NCI-H2196 treated with DMSO at 0.1 percent for 48 hours (cell line): ENCODE measurements around the gene TXN2.
"Not testable (repeated sequence)": the region's sequence is repeated elsewhere in the genome, so short reads cannot be mapped to it uniquely, and the experiment has no call there.

Experiments
- DNase-seq: peaks from one replicate; lab custom pipeline; 2025; ENCODE audit not compliant: unreplicated experiment; lab: John Stamatoyannopoulos, UW

TXN2 gene

GRCh38 chr22:36456464-36456845 is 25.0 kb downstream of the TXN2 start:
- DNase-seq: no peak

GRCh38 chr22:36455571-36456463 is 25.6 kb downstream of the TXN2 start:
- no peak for DNase-seq

GRCh38 chr22:36454916-36455570 is 26.4 kb downstream of the TXN2 start:
- peak; percentile 70 for DNase-seq

DNA sequence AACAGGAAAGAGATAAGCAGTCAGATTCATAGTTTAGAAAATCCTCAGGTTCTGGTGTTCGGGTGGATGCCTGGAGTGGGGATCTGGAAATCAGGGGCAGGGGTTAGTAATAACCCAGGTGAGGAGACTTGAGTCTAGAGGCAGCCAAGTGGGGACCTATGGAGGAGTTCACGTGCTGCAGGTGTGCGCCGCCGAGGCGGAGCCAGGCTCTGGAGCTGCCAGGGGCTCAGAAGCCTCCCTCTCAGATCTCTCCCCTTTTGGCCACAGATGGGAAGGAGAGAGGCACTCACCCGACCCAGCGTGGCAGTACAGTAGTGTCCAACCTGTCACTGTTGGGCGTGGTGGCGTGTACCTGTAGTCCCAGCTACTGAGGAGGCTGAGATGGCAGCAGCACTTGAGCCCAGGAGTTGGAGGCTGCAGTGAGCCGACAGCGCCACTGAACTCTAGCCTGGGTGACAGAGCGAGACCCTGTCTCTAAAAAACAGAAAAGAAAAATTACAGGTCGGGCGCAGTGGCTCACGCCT is 27.5 kb downstream of the TXN2 start:
- no peak for DNase-seq

DNA sequence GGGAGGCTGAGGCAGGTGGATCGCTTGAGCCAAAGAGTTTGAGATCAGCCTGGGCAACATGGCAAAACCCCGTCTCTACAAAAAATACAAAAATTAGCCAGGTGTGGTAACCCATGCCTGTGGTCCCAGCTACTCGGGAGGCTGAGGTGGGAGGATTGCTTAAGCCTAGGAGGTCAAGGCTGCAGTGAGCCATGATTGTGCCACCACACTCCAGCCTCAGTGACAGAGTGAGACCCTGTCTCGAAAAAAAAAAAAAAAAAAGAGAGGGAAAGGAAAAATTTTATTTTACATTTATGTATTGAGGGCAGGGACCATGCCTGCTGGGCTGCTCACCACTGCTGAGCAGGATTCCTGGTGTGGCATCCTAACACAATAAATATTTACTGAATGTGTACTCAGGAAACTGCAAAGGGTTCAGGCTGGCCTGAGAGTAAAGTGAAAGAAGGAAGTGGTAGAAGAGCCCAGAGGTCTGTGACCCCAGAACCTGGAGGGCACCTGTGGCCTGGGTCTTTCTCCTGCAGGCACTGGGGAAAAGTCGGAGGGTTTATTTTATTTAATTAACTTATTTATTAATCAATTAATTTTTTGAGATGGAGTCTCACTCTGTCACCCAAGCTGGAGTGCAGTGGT is 28.3 kb downstream of the TXN2 start:
- not testable (repeated sequence) for DNase-seq

DNA sequence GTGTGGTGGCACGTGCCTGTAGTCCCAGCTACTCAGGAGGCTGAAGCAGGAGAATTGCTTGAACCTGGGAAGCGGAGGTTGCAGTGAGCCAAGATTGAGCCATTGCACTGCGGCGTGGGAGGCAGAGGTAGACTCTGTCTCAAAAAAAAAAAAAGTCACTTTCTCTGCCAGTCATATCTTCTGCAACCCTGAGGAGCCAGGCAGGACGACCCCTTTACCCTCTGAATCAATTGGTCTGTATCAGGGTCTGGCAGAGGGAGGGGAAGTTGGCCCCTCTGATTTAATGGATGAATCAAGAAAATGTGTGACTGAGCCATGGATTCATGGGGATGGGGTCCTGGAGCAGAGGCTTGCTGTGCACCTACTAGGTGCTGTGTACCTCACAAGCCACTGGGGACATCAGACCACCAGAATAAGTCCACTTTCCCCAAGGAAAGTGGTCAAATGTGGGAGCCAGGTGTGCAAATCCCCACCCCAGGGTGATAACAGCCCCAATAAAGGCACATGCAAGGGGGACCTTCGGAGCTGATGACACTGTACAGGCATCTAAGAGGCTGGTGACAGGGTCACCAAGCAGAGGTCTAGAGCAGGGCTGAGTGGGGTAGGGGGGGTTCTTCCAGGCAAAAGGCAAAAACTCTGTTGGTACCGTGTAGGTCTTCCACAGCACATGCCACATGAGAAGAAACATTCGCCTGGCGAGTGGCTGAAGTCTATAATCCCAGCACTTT is 29.0 kb downstream of the TXN2 start:
- no peak for DNase-seq

DNA sequence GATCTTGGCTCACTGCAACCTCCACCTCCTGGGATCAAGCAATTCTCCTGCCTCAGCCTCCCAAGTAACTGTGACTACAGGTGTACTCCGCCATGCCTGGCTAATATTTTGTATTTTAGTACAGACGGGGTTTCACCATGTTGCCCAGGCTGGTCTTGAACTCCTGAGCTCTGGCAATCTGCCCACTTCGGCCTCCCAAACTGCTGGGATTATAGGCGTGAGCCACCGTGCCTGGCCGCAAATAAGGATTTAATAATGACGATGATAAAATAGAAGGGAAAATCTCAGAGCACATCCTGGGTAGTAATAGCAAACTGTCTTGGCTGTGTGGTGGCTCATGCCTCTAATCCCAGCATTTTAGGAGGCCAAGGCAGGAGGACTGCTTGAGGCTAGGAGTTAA is 30.5 kb downstream of the TXN2 start:
- not testable (repeated sequence) for DNase-seq

- no peak for DNase-seq
Measured at GRCh38 chr22:36449596-36450175, 31.8 kb downstream of the TXN2 start.

DNA sequence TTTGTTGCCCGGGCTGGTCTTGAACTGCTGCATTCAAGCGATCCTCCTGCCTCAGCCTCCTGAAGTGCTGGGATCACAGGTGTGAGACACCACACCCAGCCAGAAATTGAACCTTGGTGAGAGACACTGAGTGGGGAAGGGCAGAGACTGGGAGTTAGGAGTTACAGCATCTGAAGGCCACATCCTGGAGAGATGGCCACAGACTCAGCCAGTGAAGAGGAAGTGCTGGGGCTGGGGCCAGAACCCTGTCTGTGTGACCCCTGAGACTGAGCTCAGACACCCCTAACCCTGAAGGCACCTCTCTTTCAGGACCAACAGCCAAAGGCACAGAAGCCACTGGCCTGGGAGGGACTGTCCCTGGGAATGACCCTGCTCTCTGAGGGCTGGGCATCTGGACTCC is 33.8 kb downstream of the TXN2 start:
- DNase-seq: no peak

DNA sequence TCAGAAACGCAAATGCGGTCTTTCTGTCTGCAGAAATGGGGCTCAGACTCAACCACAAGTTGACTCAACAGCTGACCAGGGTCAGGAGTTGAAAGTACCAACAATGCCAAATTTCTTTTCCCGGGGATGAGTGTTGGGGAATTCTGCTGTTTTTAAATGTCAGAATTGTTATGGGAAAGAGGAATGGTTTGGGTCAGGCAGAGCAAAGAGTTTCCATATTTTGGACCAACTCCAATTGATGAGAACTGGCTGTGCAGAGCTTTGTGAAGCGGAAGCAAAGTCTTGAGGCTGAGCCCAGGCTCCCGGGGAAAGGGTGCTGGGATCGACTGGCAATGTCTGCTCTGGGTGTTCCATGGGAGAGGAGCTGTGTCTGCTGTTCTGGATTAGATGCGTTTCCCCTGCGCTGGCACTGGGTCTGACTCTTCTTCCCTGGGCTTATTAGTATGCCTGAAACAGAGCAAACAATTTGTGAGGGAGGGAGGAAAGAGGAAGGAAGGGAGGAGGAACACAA is 36.2 kb downstream of the TXN2 start:
- DNase-seq: no peak

GRCh38 chr22:36443198-36443770 is 38.2 kb downstream of the TXN2 start:
- no peak for DNase-seq

DNA sequence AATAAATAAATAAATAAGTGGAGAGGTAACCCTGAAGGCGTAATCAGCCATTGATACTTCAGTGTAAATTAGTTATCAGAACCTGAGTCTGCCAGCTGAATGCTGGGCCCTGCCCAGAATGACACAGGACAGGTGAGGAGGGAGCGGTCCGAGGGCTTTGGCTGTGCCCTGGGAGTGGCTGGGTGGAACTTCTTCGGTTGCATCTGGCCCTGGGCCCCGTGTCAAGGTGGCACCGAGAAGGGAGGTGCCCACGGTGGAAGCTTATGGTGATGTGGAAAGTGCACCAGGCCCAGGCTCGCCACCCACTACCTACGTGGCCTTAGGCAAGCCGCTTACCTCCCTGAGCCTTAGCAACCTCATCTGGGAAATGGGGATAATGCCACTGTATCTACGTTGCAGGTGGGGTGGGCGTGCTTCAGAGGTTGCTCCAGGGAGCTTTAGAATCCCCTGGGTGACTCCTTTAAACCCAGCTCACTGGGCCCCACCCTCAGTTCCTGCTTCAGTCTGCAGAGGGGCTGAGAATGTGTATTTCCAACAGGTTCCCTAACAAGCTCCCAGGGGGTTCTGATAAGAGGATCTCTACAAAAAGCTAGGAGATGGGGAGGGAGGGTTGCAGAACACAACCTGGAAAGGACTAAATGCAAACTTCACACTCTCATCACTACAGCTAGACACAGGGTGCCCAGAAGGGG is 38.8 kb downstream of the TXN2 start:
- DNase-seq: no peak

- no peak for DNase-seq
Measured at GRCh38 chr22:36440429-36441002, 40.9 kb downstream of the TXN2 start.

DNA sequence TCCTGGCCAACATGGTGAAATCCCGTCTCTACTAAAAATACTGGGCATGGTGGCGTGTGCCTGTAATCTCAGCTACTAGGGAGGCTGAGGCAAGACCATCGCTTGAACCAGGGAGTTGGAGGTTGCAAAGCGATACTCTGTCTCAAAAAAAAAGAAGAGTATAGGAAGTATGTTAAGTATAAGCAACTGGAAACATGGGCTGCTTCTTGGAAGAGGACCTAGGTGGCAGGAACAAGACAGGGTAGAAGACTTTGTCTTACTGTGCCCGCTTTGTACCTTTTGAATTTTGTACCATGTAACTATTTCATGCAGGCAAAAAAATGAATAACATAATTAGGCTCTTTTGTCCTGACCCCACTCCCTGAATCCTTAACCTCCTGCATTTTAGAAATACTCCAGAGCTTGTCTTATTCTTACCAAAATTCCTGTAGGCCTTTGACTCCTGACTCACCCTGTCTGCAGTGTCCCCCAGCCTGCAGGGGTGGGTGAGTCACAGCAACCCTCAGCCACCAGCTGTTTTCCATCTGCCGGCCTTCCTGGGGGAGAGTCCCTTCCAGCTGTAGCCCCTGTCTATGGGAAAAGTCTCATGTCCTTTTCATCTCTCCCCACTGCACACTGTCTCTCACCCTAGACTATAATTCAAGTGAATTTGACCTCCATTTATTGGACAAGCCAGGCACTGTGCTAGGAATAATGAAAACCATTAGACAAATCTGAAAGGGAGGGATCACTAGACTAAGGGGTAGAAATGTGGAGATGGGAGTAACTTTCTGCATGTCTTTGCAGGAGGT is 41.8 kb downstream of the TXN2 start:
- DNase-seq: no peak

- peak; percentile 48 for DNase-seq
Measured at GRCh38 chr22:36435516-36436415, 45.7 kb downstream of the TXN2 start.

DNA sequence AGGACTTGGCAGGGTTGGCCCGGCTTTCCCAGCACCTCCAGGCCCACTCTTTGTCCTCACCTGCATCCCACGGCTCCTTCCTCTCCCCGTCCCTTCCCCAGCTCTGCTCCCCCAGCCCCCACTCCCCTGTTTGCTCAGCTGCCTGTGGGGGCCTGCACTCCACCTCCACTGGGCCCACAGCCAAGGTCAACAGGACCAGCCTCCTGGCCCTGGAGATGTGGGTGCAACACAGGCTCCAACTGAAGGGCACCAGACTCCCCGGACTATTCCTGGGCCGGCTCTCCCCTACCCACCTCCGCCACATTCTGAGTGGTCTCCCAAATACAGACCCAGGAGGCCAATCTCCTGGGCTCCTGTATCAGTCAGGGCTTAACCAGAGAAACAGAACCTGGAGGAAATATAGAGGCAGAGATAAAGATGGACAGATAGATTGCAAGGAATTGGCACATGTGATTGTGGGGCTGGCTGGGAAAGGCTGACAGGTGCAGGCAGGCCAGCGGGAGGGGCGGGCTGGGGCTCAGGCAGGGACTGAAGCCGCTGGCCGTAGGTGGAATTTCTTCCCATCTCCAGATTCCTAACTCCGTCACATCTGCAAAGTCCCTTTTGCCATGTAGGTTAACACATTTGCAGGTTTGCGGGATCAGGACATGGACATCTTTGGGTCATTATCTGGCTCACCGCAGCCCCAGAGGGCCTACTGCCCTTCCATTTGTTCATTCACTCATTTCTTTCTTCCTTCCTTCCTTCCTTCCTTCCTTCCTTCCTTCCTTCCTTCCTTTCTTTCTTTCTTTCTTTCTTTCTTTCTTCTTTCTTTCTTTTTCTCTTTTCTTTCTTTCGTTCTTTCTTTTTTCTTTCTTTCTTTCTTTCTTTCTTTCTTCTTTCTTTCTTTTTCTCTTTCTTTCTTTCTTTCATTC is 47.9 kb downstream of the TXN2 start:
- peak; percentile 58 for DNase-seq
